GM04504 (cell line): ENCODE measurements around the gene UPB1.

Source experiments
- DNase-seq: peaks from one replicate; pipeline ENCODE4 v3.0.0-alpha.2; 2012; ENCODE audit warnings: low read depth

The UPB1 gene

DNA sequence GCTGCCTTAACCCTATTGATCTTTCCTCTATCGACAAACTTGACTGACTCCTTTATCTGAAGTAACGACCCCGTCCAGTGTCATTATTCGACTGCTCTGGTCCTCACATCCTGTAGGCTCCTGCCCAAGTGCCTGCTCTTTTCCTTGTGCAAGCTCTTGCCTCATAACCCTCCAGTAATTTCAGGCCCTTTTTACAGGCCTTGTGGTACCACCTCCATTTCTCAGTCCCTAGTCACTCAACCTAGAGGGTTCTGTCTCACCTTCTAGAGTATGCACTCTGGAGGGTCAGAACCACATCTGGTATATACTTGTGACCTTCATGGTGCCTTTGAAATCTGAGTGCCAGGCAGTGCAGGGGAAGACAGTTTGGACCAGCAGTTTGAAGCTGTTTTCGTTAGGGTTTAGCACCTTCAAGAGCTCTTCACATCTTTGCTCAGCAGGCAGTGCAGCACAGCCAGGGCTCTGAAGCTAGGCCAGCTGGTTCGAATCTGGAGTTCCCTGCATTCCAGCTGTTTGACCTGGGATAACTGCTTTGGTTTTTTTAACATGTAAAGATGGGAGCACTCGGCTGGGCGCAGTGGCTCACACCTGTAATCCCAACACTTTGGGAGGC lies 71.9 kb downstream of the UPB1 start:
- no peak for DNase-seq

GRCh38 chr22:24567668-24568067 lies 72.5 kb downstream of the UPB1 start:
- DNase-seq, result no peak

- no peak for DNase-seq
These were observed 76.1 kb downstream of the UPB1 start for GRCh38 chr22:24571266-24571665.

DNA sequence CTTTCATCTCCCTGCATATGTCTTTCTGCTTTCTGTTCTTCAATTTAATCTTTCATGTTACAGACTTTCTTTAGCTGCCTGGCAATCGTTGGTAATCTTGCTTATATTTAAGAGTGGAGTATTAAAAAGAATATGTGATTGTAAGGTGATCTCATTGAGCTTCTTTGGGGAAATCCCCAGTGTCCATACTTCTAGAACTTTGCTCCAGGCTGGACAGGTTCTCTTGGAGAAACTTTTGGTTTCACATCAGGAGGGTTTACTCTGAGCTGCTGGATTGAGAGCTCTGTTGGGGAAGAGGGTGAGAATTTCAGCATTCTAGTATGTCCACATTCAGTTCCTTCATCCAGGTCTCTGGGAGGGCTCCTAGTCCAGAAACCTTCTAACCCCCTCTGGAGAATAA lies 81.6 kb downstream of the UPB1 start:
- no peak for DNase-seq
